ENCODE measurements around the gene CDK4.
"Not testable (repeated sequence)": the region's sequence is repeated elsewhere in the genome, so short reads cannot be mapped to it uniquely, and the experiment has no call there.

DNA sequence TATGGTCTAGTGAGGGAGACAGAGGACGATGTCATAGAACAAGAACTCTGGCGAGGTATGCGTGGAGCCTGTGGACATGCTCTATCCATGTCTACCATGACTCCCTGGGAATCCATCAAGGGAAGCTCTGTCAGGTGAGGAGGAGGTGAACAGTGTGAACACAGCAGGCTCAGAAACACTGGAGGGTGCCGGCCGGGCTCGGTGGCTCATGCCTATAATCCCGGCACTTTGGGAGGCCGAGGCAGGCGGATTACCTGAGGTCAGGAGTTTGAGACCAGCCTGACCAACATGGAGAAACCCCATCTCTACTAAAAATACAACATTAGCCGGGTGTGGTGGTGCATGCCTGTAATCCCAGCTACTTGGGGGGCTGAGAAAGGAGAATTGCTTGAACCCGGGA, 22.5 kb upstream of the CDK4 start:
- not testable (repeated sequence) for TF ChIP-seq EZH2 (IDR thresholded peaks at IDR 0.05; ENCODE audit: borderline replicate concordance, low read length)
- TF ChIP-seq, protein P1, sequence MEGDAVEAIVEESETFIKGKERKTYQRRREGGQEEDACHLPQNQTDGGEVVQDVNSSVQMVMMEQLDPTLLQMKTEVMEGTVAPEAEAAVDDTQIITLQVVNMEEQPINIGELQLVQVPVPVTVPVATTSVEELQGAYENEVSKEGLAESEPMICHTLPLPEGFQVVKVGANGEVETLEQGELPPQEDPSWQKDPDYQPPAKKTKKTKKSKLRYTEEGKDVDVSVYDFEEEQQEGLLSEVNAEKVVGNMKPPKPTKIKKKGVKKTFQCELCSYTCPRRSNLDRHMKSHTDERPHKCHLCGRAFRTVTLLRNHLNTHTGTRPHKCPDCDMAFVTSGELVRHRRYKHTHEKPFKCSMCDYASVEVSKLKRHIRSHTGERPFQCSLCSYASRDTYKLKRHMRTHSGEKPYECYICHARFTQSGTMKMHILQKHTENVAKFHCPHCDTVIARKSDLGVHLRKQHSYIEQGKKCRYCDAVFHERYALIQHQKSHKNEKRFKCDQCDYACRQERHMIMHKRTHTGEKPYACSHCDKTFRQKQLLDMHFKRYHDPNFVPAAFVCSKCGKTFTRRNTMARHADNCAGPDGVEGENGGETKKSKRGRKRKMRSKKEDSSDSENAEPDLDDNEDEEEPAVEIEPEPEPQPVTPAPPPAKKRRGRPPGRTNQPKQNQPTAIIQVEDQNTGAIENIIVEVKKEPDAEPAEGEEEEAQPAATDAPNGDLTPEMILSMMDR (IDR thresholded peaks at IDR 0.05; ENCODE audit: low read length): not testable (repeated sequence)
